HG03432 (cell line): ENCODE measurements around the gene DHRS7B.
"Not testable (repeated sequence)": the region's sequence is repeated elsewhere in the genome, so short reads cannot be mapped to it uniquely, and the experiment has no call there.

ENCODE experiments used
- ATAC-seq: cut with Tn5 transposase; IDR thresholded peaks from one replicate; pipeline ENCODE4 v1.9.1; 2021; ENCODE audit warnings: mild to moderate bottlenecking, moderate library complexity; ENCODE audit not compliant: unreplicated experiment

The DHRS7B gene

DNA sequence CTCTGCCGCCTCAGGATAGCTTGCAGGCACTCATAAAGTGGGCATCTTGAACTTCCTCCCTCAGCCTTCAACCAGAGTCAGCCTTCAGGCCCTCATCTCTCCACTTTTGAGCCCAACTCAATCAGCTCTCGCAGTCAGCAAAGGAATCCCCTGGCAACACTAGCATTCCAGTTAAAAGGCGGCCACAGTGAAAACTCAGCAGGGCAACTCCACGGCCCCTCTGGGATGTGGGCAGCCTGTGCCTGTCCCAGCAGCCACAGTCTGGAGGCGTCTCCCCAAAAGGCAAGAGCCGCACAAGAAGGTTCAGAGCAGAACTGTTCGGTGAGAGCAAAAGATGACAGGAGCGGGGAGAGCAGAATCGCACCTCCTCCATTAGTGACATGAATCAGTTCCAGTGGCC is 78.2 kb downstream of the DHRS7B start:
- ATAC-seq = no peak

DNA sequence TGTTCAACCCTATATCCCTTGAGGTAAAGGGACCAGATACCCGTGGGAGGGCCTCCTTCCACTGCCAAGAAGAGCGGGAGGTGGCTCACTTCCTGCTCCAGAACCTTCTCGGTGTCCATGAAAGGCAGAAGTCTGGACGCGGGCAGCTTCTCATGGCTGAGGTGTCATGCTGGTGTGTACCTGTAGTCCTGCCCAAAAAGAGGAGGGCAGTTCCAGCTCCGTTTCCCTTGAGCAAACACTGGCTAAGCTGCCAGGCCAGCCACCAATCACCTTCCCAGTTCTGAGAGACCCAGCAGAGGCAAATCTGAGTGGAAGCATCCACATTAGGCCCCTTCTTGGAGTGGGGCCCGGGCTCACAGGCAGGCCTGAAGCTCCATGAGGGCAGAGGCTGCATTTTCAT is 81.6 kb downstream of the DHRS7B start:
- no peak for ATAC-seq

DNA sequence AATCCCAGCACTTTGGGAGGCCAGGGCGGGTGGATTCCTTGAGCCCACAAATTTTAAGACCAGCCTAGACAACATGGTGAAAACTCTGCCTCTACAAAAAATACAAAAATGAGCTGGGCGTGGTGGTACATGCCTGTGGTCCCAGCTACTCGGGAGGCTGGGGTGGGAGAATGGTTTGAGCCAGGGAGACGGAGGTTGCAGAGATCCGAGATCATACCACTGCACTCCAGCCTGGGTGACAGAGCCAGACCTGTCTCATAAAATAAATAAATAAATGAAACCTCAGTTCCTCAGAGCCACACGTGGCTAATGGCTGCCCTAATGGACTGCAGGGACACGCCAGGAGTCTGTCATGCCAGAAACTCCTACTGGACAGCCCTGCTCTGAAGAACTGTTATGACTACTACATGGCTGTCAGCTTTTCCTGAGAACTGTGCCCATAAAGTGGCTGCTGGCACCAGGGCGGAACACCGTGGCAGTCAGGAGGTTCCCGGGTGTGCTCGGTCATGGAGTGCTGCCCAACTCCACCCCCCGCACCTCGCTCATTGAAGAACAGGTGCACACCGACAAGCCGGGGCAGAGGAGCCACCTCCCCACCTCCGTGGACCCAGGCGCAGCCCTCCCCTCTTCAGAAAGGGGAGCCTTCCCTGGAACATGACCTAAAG is 82.9 kb downstream of the DHRS7B start:
- no peak for ATAC-seq

- no peak for ATAC-seq
These were observed 83.8 kb downstream of the DHRS7B start for GRCh38 chr17:21210411-21211076.

GRCh38 chr17:21211825-21212479 is 85.2 kb downstream of the DHRS7B start:
- no peak for ATAC-seq

GRCh38 chr17:21212826-21213637 is 86.3 kb downstream of the DHRS7B start:
- ATAC-seq = no peak

GRCh38 chr17:21213638-21214014 is 86.9 kb downstream of the DHRS7B start:
- peak; percentile 17 for ATAC-seq

- peak; percentile 91 for ATAC-seq
These were observed 87.4 kb downstream of the DHRS7B start, which contains the start of gene TMEM11 for GRCh38 chr17:21214015-21214776. TSS of gene TMEM11 (minus strand) at chr17:21214161. CDS start at chr17:21214152, 9 bp downstream.

GRCh38 chr17:21214777-21215541 is 88.2 kb downstream of the DHRS7B start:
- peak; percentile 8 for ATAC-seq

DNA sequence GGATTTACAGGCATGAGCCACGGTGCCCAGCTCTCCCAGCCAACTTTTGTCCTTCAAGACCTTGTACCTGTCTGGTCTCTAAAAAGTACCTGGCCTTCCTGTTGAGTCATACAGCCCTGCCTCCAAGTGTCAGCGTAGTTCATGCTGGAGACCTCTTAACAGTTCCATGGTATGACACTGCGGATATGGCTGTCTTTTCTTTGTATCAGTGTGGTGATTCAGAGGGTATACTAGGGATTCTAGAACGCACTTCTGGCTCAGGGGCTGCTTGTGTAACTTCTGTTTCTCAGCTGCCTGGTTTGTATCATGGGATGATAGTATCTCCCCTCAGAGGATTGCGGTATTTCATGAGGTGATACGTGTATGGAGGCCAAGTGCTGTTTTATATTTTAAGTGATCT is 89.2 kb downstream of the DHRS7B start:
- no peak for ATAC-seq

GRCh38 chr17:21217346-21217745 is 90.6 kb downstream of the DHRS7B start:
- ATAC-seq = no peak

GRCh38 chr17:21218101-21218500 is 91.3 kb downstream of the DHRS7B start:
- no peak for ATAC-seq

- ATAC-seq = no peak
These were observed 92.1 kb downstream of the DHRS7B start for GRCh38 chr17:21218831-21219380.

GRCh38 chr17:21223086-21223485 is 96.3 kb downstream of the DHRS7B start:
- ATAC-seq = no peak

GRCh38 chr17:21227277-21227676 is 100.5 kb downstream of the DHRS7B start:
- not testable (repeated sequence) for ATAC-seq

- ATAC-seq = no peak
These were observed 101.3 kb downstream of the DHRS7B start for GRCh38 chr17:21228111-21228510.

GRCh38 chr17:21228845-21229244 is 102.1 kb downstream of the DHRS7B start:
- no peak for ATAC-seq

- no peak for ATAC-seq
These were observed 104.8 kb downstream of the DHRS7B start for GRCh38 chr17:21231533-21231932.

- no peak for ATAC-seq
These were observed 105.4 kb downstream of the DHRS7B start for GRCh38 chr17:21232033-21232749.
